22Rv1 (cell line): ENCODE results near the gene HMG20B.

Source experiments
- CTCF ChIP-seq: fragments of 450-650 bp; IDR thresholded peaks from 2 replicates; pipeline ENCODE4 v1.5.1; 2017; ENCODE audit warnings: mild to moderate bottlenecking
- ZFX ChIP-seq: fragments of 450-650 bp; IDR thresholded peaks from 2 replicates; pipeline ENCODE4 v1.6.1; 2017; ENCODE audit warnings: antibody characterized with exemption, borderline replicate concordance

DNA sequence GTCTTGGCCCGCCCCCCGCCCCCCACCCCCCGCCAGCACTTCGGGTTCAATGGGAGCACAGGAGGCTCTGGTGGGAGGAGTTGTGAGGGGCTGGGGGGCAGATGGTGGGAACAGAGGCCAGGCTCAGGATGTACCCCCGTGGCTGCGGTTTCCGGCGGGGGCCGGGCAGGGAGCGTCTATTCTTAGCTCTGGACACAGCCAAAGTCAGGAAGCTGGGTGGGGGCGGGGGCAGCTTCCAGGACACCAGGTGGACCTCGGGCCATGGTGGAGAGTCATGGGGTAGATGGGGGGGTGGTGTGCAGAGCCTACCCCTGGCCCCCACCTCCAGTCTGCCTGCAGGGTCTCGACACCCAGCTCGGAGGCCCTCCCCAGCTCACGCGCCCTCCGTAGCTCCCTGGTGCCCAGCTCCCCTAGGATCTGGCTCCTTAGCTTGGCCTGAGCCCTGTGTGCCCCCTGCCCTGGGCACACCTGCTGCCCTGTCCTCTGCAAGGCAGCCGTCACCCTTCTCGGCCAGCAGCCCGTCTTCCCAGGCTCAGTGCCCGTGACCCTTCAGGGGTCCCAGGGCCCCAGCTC lies 36.1 kb downstream of the HMG20B start:
- TF ChIP-seq CTCF (no peak), ZFX (no peak)
